Measurements from ENCODE around the gene TXNRD2.

Gene TXNRD2

GRCh38 chr22:19880786-19881569 is 60.6 kb downstream of the TXNRD2 start:
- TF ChIP-seq CTCF (IDR thresholded peaks at IDR 0.05) = no peak

- TF ChIP-seq CTCF (IDR thresholded peaks at IDR 0.05) = no peak
Measured at GRCh38 chr22:19879992-19880785, 61.4 kb downstream of the TXNRD2 start.

DNA sequence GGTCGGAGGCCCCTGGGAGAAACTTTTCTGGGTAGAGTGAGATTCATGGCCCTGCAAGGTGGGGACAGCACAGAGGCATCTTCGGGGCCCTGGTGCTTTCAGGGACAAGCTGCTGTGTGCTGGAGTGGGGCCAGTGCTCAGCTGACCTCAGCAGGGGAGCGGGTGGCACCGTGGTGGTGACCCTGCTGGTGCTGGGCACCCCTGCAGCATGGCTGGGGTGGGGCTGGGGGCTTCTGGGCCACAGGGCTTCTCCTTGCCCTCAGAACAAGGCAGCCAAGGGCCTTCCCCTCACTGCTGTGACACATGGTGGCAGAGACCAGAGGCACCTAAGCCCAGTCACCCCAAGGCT is 62.0 kb downstream of the TXNRD2 start:
- no peak for TF ChIP-seq CTCF (IDR thresholded peaks at IDR 0.05)

DNA sequence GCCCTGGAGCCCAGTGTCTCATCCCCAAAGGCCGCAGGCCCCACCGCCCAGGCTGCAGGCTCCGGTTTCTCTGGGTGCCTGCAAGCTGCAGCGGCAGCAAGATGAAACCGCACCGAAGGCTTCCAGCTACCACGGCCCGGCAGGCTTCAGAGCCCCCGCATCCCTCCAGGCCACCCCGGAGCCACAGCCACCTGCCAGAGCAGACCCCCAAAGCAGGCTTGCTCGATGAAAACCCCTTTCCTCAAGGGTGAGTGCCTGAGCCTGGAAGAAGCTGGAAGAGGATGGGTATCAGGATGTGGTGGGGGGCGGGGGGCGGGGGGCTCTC is 62.4 kb downstream of the TXNRD2 start:
- no peak for TF ChIP-seq CTCF (IDR thresholded peaks at IDR 0.05)

GRCh38 chr22:19878461-19879245 is 63.0 kb downstream of the TXNRD2 start:
- TF ChIP-seq CTCF (IDR thresholded peaks at IDR 0.05) = no peak

DNA sequence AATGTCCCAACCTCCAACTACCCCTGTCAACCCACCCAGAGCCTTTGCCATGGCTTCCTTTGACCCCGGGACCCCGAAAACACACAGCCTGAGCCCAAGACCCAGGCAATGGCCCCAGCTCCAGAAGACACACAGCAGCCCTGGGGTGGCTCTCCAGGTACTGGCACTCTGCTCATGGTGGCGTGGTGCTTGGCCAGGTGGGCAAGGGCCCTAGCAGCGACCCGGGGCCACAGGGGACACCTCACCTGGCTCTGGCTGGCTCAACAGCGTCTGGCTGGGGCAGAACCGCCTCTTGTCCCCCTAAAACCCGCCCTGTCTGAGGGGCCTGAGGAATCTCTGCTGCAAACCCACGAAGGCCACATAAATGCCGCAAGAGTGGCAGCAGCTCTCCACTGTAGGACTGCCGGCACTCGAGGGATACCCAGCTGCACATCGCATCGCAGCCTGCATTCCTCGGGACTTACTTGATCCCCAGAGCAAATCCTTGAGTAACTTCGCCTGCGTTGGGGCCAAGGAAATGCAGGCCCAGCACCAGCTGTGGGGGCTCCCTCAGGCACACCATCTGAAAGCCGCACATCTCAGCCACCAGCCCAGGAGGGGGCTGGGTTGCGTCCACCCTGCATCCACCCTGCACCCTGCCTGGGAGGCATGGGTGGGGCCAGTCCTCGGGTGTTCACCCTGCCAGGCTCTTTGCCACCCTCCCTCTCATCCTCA is 63.8 kb downstream of the TXNRD2 start:
- no peak for TF ChIP-seq CTCF (IDR thresholded peaks at IDR 0.05)
